Bronchial epithelial cell (primary cell): ENCODE results near the gene MDM4. TPM values are rescaled to one million over a fixed set of nuclear protein-coding genes. Genes with fewer than 3 reads are reported as not detected.
"Not testable (repeated sequence)": the region's sequence is repeated elsewhere in the genome, so short reads cannot be mapped to it uniquely, and the experiment has no call there.

Experiments used
- DNase-seq: peaks from one replicate; pipeline ENCODE4 v3.0.0-alpha.2; 2010; ENCODE audit warnings: low read depth
- FAIRE-seq: peaks from 2 replicates; lab custom pipeline; 2011; peaks lifted over from hg19 to GRCh38; lab: Jason Lieb, UNC
- H3K27me3 ChIP-seq: 2 replicates; pipeline ENCODE4 v1.5.1; 2011; ENCODE audit warnings: low read length; ENCODE audit not compliant: control insufficient read depth, insufficient read depth
- H3K36me3 ChIP-seq: 2 replicates; pipeline ENCODE4 v1.5.1; 2011; ENCODE audit warnings: low read length; ENCODE audit not compliant: control insufficient read depth, insufficient read depth
- H3K4me3 ChIP-seq: 2 replicates; pipeline ENCODE4 v1.5.1; 2011; ENCODE audit warnings: mild to moderate bottlenecking, low read depth, low read length, control low read depth
- total RNA-seq: library from RNA; depleted of rRNA; stranded (reverse); fragments of >200 nt; gene quantifications from 2 replicates; pipeline ENCODE4 v1.2.1, GENCODE V29; 2014
- TF ChIP-seq, protein P1 (sequence below): IDR thresholded peaks from 2 replicates; pipeline ENCODE4 v1.5.1; 2011; ENCODE audit warnings: mild to moderate bottlenecking, moderate library complexity, low read length, control low read depth, inconsistent platforms; ENCODE audit not compliant: insufficient read depth, severe bottlenecking

Gene MDM4
- total RNA-seq, 1 donor from 2014 or later = 23.4 TPM

DNA sequence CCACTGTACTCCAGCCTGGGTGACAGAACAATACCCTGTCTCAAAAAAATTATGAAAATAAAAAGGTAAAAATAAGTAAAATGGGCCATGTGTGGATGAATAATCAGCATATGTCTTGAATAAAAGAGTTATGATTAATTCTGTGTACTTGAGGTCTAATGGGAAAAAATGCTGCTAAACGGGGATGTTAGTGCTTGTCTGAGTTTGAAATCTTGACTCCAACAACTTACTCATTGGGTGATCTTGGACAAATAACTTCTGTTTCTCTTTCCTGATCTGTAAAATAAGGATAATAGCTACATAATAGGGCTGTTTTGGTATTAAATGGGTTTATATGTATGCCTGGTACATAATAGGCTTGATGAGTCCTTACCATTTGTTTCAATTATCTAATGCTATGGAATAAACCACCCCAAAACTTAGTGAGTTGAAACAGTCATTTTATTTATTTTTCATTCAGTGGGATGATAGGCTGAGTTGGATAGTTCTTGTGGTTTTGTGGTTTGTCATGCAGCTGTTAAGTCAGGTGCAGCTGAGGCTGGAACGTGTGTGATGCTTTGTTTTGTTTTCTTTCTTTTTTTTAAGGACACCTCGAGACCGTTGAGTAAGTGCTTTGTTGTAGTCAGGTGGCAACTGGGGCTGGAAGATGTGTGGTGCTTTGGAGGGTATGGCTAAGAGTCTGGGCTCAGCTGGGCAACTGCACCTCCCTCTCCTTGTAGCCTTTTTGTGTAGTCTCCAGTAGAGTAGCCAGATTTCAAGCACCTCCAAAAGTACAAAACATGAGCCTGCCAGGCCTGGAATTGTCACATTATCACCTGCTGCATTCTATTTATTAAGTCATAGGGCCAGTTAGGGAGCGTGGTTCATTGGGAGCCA lies 4.9 kb downstream of the MDM4 start:
- peak; percentile 44 for DNase-seq
- peaks cover 16% of the 10 kb centered on the region for H3K36me3 ChIP-seq
- FAIRE-seq = no peak

DNA sequence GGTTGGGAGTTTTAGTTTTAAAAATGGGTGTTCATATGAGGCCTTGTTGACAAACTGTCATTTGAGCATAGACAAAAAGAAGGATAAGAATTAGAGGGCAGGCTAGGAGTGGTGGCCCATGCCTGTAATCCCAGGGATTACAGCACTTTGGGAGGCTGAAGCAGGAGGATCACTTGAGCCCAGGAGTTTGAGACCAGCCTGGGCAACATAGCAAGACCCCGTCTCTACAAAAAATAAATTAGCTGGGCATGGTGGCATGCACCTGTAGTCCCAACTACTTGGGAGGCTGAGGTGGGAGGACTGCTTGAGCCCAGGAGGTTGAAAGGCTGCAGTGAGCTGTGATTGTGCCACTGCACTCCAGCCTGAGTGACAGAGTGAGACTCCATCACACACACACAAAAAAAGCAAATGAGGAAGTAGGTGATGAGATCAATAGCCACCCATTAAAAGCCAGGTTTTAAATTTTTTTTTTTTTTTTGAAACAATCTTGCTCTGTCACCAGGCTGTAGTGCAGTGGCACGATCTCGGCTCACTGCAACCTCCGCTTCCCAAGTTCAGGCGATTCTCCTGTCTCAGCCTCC lies 5.8 kb downstream of the MDM4 start:
- not testable (repeated sequence) for DNase-seq, H3K4me3 ChIP-seq, FAIRE-seq, H3K27me3 ChIP-seq
- peaks cover 20% of the 10 kb centered on the region for H3K36me3 ChIP-seq

More for the DNA sequence above, 4.9 kb downstream of the MDM4 start:
- H3K4me3 ChIP-seq = no peak overlapping the region
- TF ChIP-seq, protein P1, sequence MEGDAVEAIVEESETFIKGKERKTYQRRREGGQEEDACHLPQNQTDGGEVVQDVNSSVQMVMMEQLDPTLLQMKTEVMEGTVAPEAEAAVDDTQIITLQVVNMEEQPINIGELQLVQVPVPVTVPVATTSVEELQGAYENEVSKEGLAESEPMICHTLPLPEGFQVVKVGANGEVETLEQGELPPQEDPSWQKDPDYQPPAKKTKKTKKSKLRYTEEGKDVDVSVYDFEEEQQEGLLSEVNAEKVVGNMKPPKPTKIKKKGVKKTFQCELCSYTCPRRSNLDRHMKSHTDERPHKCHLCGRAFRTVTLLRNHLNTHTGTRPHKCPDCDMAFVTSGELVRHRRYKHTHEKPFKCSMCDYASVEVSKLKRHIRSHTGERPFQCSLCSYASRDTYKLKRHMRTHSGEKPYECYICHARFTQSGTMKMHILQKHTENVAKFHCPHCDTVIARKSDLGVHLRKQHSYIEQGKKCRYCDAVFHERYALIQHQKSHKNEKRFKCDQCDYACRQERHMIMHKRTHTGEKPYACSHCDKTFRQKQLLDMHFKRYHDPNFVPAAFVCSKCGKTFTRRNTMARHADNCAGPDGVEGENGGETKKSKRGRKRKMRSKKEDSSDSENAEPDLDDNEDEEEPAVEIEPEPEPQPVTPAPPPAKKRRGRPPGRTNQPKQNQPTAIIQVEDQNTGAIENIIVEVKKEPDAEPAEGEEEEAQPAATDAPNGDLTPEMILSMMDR = no peak
- H3K27me3 ChIP-seq = no peaks in the 10 kb centered on the region

DNA sequence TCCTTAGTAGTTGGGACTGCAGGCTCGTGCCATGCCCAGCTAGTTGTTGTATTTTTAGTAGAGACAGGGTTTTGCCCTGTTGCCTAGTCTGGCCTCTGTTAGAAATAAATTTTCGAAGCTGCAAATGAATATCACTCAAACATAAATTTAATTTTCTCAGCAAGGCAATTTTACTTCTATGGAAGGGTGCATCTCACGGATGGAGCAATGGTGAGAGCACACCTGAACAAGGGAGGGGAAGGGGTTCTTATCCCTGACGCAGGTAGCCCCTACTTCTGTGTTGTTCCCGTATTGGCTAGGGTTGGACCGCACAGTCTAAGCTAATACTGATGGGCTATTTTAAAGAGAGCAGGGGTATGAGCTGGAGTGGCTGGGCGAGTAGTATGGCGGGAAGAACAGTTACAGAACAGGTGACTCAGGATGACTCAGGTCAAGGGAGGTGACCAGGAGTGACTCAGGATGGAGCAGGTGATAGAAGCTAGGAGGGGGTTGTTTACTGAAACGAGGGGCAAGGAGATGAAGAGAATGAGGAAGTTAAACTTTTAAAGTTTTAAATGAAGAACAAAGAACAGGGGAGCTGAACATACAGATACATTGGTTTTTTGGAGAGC lies 7.5 kb downstream of the MDM4 start:
- peaks cover 18% of the 10 kb centered on the region for H3K36me3 ChIP-seq
- FAIRE-seq = no peak

DNA sequence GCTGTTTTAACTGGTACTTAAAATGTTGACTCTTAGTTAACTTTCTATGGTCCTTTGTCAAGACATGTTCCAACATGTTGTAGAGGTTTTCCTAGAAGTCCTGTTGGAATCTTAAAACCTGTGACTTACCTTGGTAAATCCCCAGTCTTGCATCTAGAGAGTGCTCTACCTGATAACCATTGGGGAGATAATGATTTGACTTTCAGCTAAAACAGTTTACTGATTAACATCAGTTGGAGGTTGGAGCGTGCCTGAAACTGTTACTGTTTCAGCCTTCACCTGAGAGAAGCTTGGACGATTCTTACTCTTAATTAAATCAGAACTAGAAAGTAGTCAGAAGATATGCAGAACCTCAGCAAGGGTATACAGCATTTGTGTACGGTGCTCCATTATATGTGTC lies 8.8 kb downstream of the MDM4 start:
- peaks cover 18% of the 10 kb centered on the region for H3K36me3 ChIP-seq
- no peak overlapping the region for H3K4me3 ChIP-seq
- FAIRE-seq = no peak
- TF ChIP-seq, protein P1 = no peak
- DNase-seq = peak; percentile 92
- H3K27me3 ChIP-seq = no peaks in the 10 kb centered on the region

More for the DNA sequence above, 7.5 kb downstream of the MDM4 start:
- DNase-seq = peak; percentile 75
- no peaks in the 10 kb centered on the region for H3K27me3 ChIP-seq
- H3K4me3 ChIP-seq = no peak overlapping the region
- TF ChIP-seq, protein P1 = no peak

DNA sequence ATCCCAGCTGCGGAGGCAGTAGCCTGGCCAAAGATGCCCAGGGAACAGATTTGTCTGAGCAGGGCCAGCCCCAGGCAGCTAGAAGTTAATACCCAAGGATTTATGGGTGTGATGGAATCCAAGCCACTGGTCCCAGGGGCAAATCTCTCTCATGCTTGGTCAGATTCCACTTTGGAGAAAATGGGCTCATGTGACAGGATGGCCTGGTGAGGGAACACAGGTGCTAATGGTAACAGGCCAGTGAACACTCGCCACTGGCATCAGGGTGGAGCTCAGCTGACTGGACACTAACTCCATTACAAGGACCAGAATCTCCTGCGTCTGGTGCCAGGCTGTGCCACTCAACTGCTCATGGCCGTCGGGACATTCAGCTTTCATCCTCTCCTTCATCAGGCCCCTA lies 12.0 kb downstream of the MDM4 start:
- Histone ChIP-seq H3K27me3 (no peaks in the 10 kb centered on the region), H3K4me3 (no peak overlapping the region), H3K36me3 (peaks cover 20% of the 10 kb centered on the region)
- FAIRE-seq = no peak
- DNase-seq = no peak
- TF ChIP-seq, protein P1 = no peak

DNA sequence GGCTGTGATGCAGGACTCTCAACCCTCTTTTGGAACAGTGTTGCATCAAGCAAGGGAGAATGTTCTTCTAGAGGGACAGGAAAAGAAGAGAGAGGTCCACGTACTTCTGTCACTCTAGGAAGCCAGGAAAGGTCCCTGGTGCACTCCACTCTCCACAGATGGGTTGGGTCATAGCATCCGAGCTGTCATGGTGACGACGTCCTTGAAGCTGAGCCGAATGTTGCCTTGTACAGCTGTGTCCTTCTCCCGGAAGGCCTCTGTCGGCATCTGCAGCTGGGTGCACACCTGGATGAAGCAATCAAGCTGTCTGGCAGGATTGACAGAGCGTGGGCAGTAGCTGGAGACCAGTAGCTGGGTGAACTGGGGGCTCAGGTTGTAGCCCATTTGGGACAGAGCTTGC lies 12.5 kb downstream of the MDM4 start:
- DNase-seq (no peak), FAIRE-seq (no peak)
- TF ChIP-seq, protein P1 = no peak
- H3K4me3 ChIP-seq = no peak overlapping the region
- peaks cover 19% of the 10 kb centered on the region for H3K36me3 ChIP-seq
- no peaks in the 10 kb centered on the region for H3K27me3 ChIP-seq
